HepG2 (cell line): Measurements from ENCODE around the gene ABHD18. TPM values are rescaled to one million over a fixed set of nuclear protein-coding genes. Genes with fewer than 3 reads are reported as not detected.

Experiments used
- ARID2 ChIP-seq: sonication (generic); formaldehyde crosslinking; IDR thresholded peaks from 2 replicates; pipeline ENCODE4 v1.8.1; 2022; ENCODE audit warnings: mild to moderate bottlenecking, missing genetic modification reagents, borderline replicate concordance
- KDM5A ChIP-seq: fragments of 200-600 bp; sonication (generic); IDR thresholded peaks from 2 replicates; pipeline ENCODE4 v1.7.0; 2018; ENCODE audit warnings: antibody characterized with exemption, mild to moderate bottlenecking, low read length, borderline replicate concordance
- NFYC ChIP-seq: IDR thresholded peaks from 2 replicates; pipeline ENCODE4 v1.6.1; 2016; ENCODE audit warnings: missing genetic modification reagents, missing compliant biosample characterization
- ZNF180 ChIP-seq: sonication (generic); formaldehyde crosslinking; IDR thresholded peaks from 2 replicates; pipeline ENCODE4 v1.4.0; 2020; ENCODE audit warnings: low read depth, missing genetic modification reagents, borderline replicate concordance
- ZNF704 ChIP-seq: sonication (generic); formaldehyde crosslinking; IDR thresholded peaks from 2 replicates; pipeline ENCODE4 v1.8.1; 2023; ENCODE audit warnings: mild to moderate bottlenecking, inconsistent platforms, moderate library complexity, missing genetic modification reagents, borderline replicate concordance
- polyA plus RNA-seq, 8 experiments: library from polyadenylated mRNA; depleted of rRNA in 3 of 8; stranded (reverse) in 7 of 8; unstranded in 1 of 8; fragments of >200 nt; fragmentation: Illumina TruSeq in 4 of 8; extraction: Trizol in 4 of 8; gene quantifications; 2 replicates each; pipeline versions ENCODE4 v1.2.1 to v1.2.3, GENCODE V29; 2011 to 2016; ENCODE audit warnings: low read depth in 4 of 8, missing spikeins in 1 of 8, mixed read lengths in 1 of 8; ENCODE audit not compliant: insufficient read depth in 1 of 8
- total RNA-seq, 5 experiments: library from RNA; depleted of rRNA; stranded (reverse); fragments of >200 nt; fragmentation: Illumina TruSeq; extraction: Trizol; gene quantifications; 2 replicates each; pipeline ENCODE4 v1.2.3, GENCODE V29; 2016; ENCODE audit warnings: low read depth in 1 of 5
- TF ChIP-seq, protein P1 (sequence below): IDR thresholded peaks from 2 replicates; pipeline ENCODE4 v1.4.0; 2020; ENCODE audit warnings: mild to moderate bottlenecking, missing genetic modification reagents
- TF ChIP-seq, protein P2 (sequence below): sonication (generic); formaldehyde crosslinking; IDR thresholded peaks from 2 replicates; pipeline ENCODE4 v1.5.0; 2020; ENCODE audit warnings: missing genetic modification reagents
- TF ChIP-seq, protein P3 (sequence below): sonication (generic); formaldehyde crosslinking; IDR thresholded peaks from 2 replicates; pipeline ENCODE4 v1.4.0; 2020; ENCODE audit warnings: missing genetic modification reagents

The ABHD18 gene
- total and polyA plus RNA-seq, 2 of the 13 experiments (the other 11 are each of a cell fraction or from before 2014, with no cell fraction given), result 5.5 to 16.3 TPM

DNA sequence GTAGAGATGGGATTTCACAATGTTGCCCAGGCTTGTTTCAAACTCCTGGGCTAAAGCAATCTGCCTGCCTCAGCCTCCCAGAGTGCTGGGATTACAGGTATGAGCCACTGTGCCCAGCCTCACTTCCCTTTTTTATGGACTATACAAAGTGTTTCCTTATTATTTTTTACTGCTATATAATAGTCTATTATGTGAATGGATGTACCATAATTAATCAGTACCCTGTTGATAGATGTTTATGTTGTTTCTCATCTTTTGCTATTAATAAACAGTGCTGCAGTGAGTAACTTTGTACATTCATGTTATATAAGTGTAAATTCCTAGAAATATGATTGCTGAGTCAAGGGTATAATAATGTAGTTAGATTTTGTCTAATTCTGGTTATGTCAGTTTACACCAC is 60.1 kb downstream of the ABHD18 start (continued):
- no peak for TF ChIP-seq ZNF180 (CRISPR knock-in tag)
- TF ChIP-seq ZNF704, result no peak
- no peak for TF ChIP-seq ARID2 (CRISPR knock-in tag)
- TF ChIP-seq, protein P1, sequence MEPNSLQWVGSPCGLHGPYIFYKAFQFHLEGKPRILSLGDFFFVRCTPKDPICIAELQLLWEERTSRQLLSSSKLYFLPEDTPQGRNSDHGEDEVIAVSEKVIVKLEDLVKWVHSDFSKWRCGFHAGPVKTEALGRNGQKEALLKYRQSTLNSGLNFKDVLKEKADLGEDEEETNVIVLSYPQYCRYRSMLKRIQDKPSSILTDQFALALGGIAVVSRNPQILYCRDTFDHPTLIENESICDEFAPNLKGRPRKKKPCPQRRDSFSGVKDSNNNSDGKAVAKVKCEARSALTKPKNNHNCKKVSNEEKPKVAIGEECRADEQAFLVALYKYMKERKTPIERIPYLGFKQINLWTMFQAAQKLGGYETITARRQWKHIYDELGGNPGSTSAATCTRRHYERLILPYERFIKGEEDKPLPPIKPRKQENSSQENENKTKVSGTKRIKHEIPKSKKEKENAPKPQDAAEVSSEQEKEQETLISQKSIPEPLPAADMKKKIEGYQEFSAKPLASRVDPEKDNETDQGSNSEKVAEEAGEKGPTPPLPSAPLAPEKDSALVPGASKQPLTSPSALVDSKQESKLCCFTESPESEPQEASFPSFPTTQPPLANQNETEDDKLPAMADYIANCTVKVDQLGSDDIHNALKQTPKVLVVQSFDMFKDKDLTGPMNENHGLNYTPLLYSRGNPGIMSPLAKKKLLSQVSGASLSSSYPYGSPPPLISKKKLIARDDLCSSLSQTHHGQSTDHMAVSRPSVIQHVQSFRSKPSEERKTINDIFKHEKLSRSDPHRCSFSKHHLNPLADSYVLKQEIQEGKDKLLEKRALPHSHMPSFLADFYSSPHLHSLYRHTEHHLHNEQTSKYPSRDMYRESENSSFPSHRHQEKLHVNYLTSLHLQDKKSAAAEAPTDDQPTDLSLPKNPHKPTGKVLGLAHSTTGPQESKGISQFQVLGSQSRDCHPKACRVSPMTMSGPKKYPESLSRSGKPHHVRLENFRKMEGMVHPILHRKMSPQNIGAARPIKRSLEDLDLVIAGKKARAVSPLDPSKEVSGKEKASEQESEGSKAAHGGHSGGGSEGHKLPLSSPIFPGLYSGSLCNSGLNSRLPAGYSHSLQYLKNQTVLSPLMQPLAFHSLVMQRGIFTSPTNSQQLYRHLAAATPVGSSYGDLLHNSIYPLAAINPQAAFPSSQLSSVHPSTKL (CRISPR knock-in tag), result no peak
- TF ChIP-seq, protein P2, sequence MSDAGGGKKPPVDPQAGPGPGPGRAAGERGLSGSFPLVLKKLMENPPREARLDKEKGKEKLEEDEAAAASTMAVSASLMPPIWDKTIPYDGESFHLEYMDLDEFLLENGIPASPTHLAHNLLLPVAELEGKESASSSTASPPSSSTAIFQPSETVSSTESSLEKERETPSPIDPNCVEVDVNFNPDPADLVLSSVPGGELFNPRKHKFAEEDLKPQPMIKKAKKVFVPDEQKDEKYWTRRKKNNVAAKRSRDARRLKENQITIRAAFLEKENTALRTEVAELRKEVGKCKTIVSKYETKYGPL (CRISPR knock-in tag), result no peak
- TF ChIP-seq, protein P3, sequence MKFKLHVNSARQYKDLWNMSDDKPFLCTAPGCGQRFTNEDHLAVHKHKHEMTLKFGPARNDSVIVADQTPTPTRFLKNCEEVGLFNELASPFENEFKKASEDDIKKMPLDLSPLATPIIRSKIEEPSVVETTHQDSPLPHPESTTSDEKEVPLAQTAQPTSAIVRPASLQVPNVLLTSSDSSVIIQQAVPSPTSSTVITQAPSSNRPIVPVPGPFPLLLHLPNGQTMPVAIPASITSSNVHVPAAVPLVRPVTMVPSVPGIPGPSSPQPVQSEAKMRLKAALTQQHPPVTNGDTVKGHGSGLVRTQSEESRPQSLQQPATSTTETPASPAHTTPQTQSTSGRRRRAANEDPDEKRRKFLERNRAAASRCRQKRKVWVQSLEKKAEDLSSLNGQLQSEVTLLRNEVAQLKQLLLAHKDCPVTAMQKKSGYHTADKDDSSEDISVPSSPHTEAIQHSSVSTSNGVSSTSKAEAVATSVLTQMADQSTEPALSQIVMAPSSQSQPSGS, result no peak
- TF ChIP-seq KDM5A, result no peak
- no peak for TF ChIP-seq NFYC (CRISPR knock-in tag)
- TF ChIP-seq, all 625 proteins: peak for 0
